ENCODE measurements around the gene WDR90.
"Not testable (repeated sequence)": the region's sequence is repeated elsewhere in the genome, so short reads cannot be mapped to it uniquely, and the experiment has no call there.

The WDR90 gene

GRCh38 chr16:710500-711075, 61.4 kb downstream of the WDR90 start:
- DNase-seq = no peak

- DNase-seq = no peak
Measured at GRCh38 chr16:711084-711483, 61.9 kb downstream of the WDR90 start.

GRCh38 chr16:711548-712320, 62.6 kb downstream of the WDR90 start:
- peak; percentile 29 for DNase-seq

GRCh38 chr16:712740-713250, 63.6 kb downstream of the WDR90 start:
- DNase-seq = not testable (repeated sequence)

GRCh38 chr16:714079-714478, 64.9 kb downstream of the WDR90 start:
- no peak for DNase-seq

GRCh38 chr16:714558-715476, 65.7 kb downstream of the WDR90 start, which contains the start of gene METRN:
TSS of gene METRN (plus strand) at chr16:715118. CDS start at chr16:715290, 172 bp downstream.
- DNase-seq = peak; percentile 42

GRCh38 chr16:715477-716199, 66.5 kb downstream of the WDR90 start:
- no peak for DNase-seq

- no peak for DNase-seq
Measured at GRCh38 chr16:716200-716568, 67.0 kb downstream of the WDR90 start.

- DNase-seq = no peak
Measured at GRCh38 chr16:716768-717325, 67.7 kb downstream of the WDR90 start.

Data from DMS79 (cell line).